KMS-11 (cell line): ENCODE results near the gene ENG.

Experiments
- H2AFZ ChIP-seq: fragments of 200-600 bp; sonication (generic); 2 replicates; pipeline ENCODE4 v1.6.1; 2016; ENCODE audit warnings: antibody characterized with exemption, mixed run types, low read depth
- H3K27ac ChIP-seq: fragments of 200-600 bp; sonication (generic); 2 replicates; pipeline ENCODE4 v1.6.1; 2016; ENCODE audit warnings: mild to moderate bottlenecking, mixed run types
- H3K27me3 ChIP-seq: fragments of 200-600 bp; sonication (generic); 2 replicates; pipeline ENCODE4 v1.6.1; 2017; ENCODE audit warnings: mild to moderate bottlenecking, low read depth, mixed run types, moderate library complexity; ENCODE audit not compliant: insufficient read depth
- H3K36me3 ChIP-seq: fragments of 200-600 bp; sonication (generic); 2 replicates; pipeline ENCODE4 v1.6.1; 2017; ENCODE audit warnings: mild to moderate bottlenecking, mixed run types; ENCODE audit not compliant: insufficient read depth
- H3K4me1 ChIP-seq: fragments of 200-600 bp; sonication (generic); 2 replicates; pipeline ENCODE4 v1.6.1; 2016; ENCODE audit warnings: mild to moderate bottlenecking, low read depth, mixed run types; ENCODE audit not compliant: poor library complexity, severe bottlenecking
- H3K4me2 ChIP-seq: fragments of 200-600 bp; sonication (generic); 2 replicates; pipeline ENCODE4 v1.7.0; 2016; ENCODE audit warnings: mild to moderate bottlenecking, mixed run types
- H3K4me3 ChIP-seq: fragments of 200-600 bp; sonication (generic); IDR thresholded peaks from 2 replicates; pipeline ENCODE4 v1.6.1; 2017; ENCODE audit warnings: low read depth, low read length, mixed read lengths; ENCODE audit not compliant: insufficient read depth
- H3K79me2 ChIP-seq: fragments of 200-600 bp; sonication (generic); 2 replicates; pipeline ENCODE4 v1.6.1; 2016; ENCODE audit warnings: low read depth, mixed run types; ENCODE audit not compliant: insufficient read depth
- H3K9ac ChIP-seq: fragments of 200-600 bp; sonication (generic); 2 replicates; pipeline ENCODE4 v1.6.1; 2016; ENCODE audit warnings: mild to moderate bottlenecking, mixed run types
- H4K20me1 ChIP-seq: fragments of 200-600 bp; sonication (generic); 2 replicates; pipeline ENCODE4 v1.6.1; 2016; ENCODE audit warnings: mild to moderate bottlenecking, mixed run types; ENCODE audit not compliant: insufficient read depth
- CTCF ChIP-seq: fragments of 200-600 bp; sonication (generic); conservative IDR thresholded peaks from 2 replicates; pipeline ENCODE4 v1.6.1; 2017; ENCODE audit warnings: low read depth, mild to moderate bottlenecking, antibody characterized with exemption, low read length, moderate library complexity, mixed read lengths

ENG gene

GRCh38 chr9:127877566-127877998, 23.1 kb upstream of the ENG start, which contains the start of gene AK1:
TSS of gene AK1 (minus strand) at chr9:127877675. CDS start at chr9:127874617, 3,058 bp downstream.
- H3K79me2 ChIP-seq: no peaks in the 10 kb centered on the region
- no peak within 1 kb of the TSS for H3K9ac ChIP-seq
- H3K27ac ChIP-seq: no peak within 1 kb of the TSS
- no peak within 1 kb of the TSS for H3K4me3 ChIP-seq
- no peaks in the 10 kb centered on the region for H3K36me3 ChIP-seq
- H4K20me1 ChIP-seq: no peaks in the 10 kb centered on the region
- no peak for TF ChIP-seq CTCF
- no peaks in the 10 kb centered on the region for H3K4me1 ChIP-seq
- H2AFZ ChIP-seq: no peak within 1 kb of the TSS
- H3K27me3 ChIP-seq: no peaks in the 10 kb centered on the region
- H3K4me2 ChIP-seq: no peak within 1 kb of the TSS

- Histone ChIP-seq H2AFZ (no peak overlapping the region), H3K9ac (no peak overlapping the region), H3K79me2 (no peaks in the 10 kb centered on the region), H3K27me3 (no peaks in the 10 kb centered on the region), H4K20me1 (no peaks in the 10 kb centered on the region), H3K4me3 (no peak overlapping the region), H3K4me1 (no peaks in the 10 kb centered on the region), H3K36me3 (no peaks in the 10 kb centered on the region), H3K27ac (no peak overlapping the region), H3K4me2 (no peak overlapping the region)
- TF ChIP-seq CTCF: no peak
These were observed 22.5 kb upstream of the ENG start for GRCh38 chr9:127876764-127877562.

- Histone ChIP-seq H4K20me1 (no peaks in the 10 kb centered on the region), H2AFZ (no peak overlapping the region), H3K4me3 (no peak overlapping the region), H3K9ac (no peak overlapping the region), H3K4me2 (no peak overlapping the region), H3K36me3 (no peaks in the 10 kb centered on the region), H3K27ac (no peak overlapping the region), H3K79me2 (no peaks in the 10 kb centered on the region), H3K27me3 (no peaks in the 10 kb centered on the region), H3K4me1 (no peaks in the 10 kb centered on the region)
- TF ChIP-seq CTCF: no peak
These were observed 21.7 kb upstream of the ENG start for GRCh38 chr9:127876026-127876763.

GRCh38 chr9:127875306-127875966, 21.0 kb upstream of the ENG start:
- no peak overlapping the region for H3K9ac ChIP-seq
- no peak for TF ChIP-seq CTCF
- H3K36me3 ChIP-seq: no peaks in the 10 kb centered on the region
- no peak overlapping the region for H2AFZ ChIP-seq
- H3K4me1 ChIP-seq: no peaks in the 10 kb centered on the region
- no peaks in the 10 kb centered on the region for H4K20me1 ChIP-seq
- no peaks in the 10 kb centered on the region for H3K27me3 ChIP-seq
- H3K79me2 ChIP-seq: no peaks in the 10 kb centered on the region
- H3K27ac ChIP-seq: no peak overlapping the region
- H3K4me3 ChIP-seq: no peak overlapping the region
- no peak overlapping the region for H3K4me2 ChIP-seq
